HG02610 (cell line): ENCODE data around the gene SLC13A2.
A peak's percentile ranks its signal among the peaks of the same experiment; 100 is the strongest.
"Not testable (repeated sequence)": the region's sequence is repeated elsewhere in the genome, so short reads cannot be mapped to it uniquely, and the experiment has no call there.

ENCODE experiments used
- ATAC-seq: cut with Tn5 transposase; IDR thresholded peaks from one replicate; pipeline ENCODE4 v1.9.1; 2021; ENCODE audit warnings: mild to moderate bottlenecking, moderate library complexity; ENCODE audit not compliant: unreplicated experiment

SLC13A2 gene

GRCh38 chr17:28473542-28473941, at the start of gene SLC13A2:
Gene SLC13A2, plus strand, starts transcription at chr17:28473644. Its CDS starts 69 bp downstream, at chr17:28473713.
- ATAC-seq: no peak

- ATAC-seq: no peak
Measured at GRCh38 chr17:28425206-28425605, 48.2 kb upstream of the SLC13A2 start.

- no peak for ATAC-seq
Measured at GRCh38 chr17:28426081-28426519, 47.3 kb upstream of the SLC13A2 start.

DNA sequence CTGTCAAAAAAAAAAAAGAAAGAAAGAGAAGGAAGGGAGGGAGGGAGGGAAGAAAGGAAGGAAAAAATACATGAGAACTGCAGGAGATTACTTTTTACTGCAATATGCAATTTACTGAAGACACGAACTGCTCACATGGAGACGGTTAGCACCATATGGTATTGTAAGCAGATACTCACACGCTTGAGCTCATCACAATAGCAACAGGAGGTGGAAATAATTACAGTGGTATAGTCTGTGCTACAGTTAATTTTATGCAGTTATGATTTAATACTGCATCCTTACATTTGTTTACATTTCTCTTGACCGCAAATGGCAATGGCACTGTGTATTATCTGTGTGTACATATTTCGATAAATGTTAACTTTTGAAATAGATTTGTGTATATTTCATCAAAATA, 46.1 kb upstream of the SLC13A2 start:
- no peak for ATAC-seq

GRCh38 chr17:28427982-28428381, 45.5 kb upstream of the SLC13A2 start:
- not testable (repeated sequence) for ATAC-seq

DNA sequence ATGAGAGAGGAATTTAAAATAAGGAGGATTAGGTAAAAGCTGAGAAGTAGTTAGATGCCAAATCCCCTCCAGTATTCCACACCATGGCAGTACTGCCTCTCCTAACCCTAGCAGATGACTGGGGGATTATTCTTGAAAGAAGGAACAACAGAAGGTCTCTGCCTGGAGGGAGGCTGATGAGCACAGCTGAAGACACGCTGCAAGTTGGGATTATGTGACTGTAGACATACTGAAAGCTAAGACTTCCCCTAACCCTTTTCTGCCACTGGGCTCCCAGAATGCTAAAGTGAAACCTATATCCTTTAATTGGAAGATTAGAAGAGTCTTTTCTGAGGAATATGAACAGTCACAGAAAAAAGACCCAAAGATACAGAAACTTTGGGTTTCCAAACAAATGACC, 39.7 kb upstream of the SLC13A2 start:
- ATAC-seq: no peak

GRCh38 chr17:28434326-28434725, 39.1 kb upstream of the SLC13A2 start:
- ATAC-seq: not testable (repeated sequence)

- no peak for ATAC-seq
Measured at GRCh38 chr17:28443901-28444638, 29.4 kb upstream of the SLC13A2 start.

DNA sequence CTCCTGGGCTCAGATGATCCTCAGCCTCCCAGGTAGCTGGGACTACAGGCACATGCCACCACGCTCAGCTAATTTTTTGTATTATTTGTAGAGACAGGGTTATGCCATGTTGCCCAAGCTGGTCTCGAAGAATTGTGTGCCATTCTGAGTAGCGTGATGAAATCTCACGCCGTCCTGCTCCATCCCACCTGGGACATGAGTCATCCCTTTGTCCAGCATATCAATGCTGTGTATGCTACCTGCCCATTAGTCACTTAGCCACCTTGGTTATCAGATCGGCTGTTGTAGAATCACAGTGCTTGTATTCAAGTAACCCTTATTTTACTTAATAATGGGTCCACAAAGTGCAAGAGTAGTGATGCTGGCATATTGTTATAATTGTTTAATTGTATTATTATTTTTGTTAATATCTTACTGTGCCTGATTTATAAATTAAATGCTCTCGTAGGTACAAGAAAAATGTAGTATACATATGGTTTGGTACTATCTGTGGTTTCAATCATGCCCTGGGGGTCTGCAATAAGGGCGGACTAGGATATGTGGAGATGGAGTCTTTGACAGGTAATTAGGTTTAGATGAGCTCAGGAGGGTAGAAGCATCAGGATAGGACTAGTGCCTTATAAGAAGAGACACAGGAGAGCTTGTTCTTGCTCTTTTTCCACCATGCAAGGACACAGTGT, 26.6 kb upstream of the SLC13A2 start:
- no peak for ATAC-seq

GRCh38 chr17:28447396-28447760, 26.1 kb upstream of the SLC13A2 start:
- ATAC-seq: no peak

GRCh38 chr17:28449859-28450258, 23.6 kb upstream of the SLC13A2 start:
- no peak for ATAC-seq

DNA sequence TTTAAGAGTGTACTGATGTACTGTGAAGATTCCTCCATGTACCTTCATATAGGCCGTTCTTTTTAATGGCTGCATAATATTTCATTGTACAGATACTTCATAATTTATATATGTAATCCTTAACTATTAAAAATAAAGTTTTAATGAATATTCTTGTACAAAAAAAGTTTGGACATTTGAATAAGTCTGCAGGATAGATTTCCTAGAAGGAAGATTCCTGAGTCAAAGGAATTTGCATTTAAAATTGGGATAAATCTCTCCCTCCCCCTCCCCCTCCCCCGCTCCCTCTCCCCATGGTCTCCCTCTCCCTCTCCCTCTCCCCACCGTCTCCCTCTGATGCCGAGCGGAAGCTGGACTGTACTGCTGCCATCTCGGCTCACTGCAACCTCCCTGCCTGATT, 15.6 kb upstream of the SLC13A2 start:
- no peak for ATAC-seq

GRCh38 chr17:28458881-28459280, 14.6 kb upstream of the SLC13A2 start:
- not testable (repeated sequence) for ATAC-seq

GRCh38 chr17:28460901-28461300, 12.5 kb upstream of the SLC13A2 start:
- ATAC-seq: no peak

- no peak for ATAC-seq
Measured at GRCh38 chr17:28466001-28466400, 7.4 kb upstream of the SLC13A2 start.

- ATAC-seq: no peak
Measured at GRCh38 chr17:28466521-28467048, 6.9 kb upstream of the SLC13A2 start.

DNA sequence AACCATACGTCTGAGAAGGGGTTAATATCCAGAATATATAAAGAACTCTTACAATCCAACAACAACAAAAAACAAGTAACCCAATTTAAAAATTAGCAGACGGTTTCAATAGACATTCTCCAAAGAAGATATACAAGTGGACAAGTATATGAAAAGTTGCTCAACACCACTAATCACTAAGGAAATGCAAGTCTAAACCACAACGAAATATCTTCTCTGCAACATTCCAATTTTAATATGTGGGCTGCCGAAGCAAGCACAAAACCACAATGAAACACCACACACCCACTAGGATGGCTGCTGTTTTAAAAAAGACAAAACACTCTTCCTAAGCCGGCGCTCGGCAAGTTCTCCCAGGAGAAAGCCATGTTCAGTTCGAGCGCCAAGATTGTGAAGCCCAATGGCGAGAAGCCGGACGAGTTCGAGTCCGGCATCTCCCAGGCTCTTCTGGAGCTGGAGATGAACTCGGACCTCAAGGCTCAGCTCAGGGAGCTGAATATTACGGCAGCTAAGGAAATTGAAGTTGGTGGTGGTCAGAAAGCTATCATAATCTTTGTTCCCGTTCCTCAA, 5.9 kb upstream of the SLC13A2 start:
- ATAC-seq: no peak

DNA sequence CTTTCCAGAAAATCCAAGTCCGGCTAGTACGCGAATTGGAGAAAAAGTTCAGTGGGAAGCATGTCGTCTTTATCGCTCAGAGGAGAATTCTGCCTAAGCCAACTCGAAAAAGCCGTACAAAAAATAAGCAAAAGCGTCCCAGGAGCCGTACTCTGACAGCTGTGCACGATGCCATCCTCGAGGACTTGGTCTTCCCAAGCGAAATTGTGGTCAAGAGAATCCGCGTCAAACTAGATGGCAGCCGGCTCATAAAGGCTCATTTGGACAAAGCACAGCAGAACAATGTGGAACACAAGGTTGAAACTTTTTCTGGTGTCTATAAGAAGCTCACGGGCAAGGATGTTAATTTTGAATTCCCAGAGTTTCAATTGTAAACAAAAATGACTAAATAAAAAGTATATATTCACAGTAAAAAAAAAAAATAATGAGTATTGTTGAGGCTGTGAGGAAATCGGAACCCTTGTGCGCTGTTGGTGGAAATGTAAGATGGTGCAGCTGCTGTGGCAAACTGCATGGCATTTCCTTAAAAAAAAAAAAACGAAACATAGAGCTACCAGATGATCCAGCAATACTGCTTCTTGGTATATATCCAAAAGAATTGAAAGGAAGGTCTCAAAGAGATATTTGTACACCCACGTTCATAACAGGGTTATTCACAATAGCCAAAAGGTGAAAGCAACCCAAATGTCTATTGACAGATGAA, 5.3 kb upstream of the SLC13A2 start:
- not testable (repeated sequence) for ATAC-seq

DNA sequence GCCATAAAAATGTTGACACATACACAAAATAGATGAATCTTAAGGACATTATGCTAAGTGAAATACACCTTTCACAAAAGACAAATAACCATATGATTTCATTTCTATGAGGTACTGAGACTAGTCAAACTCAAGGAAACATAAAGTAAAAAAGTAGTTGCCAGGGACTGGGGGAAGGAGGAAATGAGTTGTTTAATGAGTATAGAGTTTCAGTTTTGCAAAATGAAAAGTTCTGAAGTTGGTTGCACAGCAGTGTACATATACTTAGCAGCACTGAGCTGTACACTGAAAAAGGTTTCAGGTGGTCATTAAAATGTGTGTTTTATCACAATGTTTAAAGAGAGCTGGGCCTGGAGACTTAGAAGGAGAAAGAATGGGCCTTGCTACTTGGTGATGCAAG, 4.7 kb upstream of the SLC13A2 start:
- peak; percentile 76 for ATAC-seq

DNA sequence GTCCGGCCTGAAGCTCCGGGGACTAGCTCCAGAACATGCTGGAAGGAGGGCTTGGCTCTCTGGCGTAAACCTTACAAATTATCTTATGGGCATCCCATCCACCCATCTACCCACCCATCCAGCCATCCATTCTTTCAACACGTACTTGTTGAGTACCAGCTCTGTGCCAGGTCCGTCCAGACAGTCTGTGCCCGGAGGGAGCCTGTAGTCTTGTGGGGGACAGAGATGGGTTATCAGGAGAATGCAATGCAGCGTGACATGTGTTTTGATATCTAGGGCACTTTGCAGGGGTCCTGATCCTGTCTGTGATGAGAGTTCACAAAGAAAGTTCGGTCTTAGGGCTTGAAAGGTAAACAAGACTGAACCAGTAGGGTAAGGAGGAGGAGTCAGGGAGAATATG, 4.1 kb upstream of the SLC13A2 start:
- ATAC-seq: no peak

GRCh38 chr17:28470266-28470913, 3.1 kb upstream of the SLC13A2 start:
- no peak for ATAC-seq
